Vagina (tissue), 2 donors: ENCODE measurements around the gene TMPRSS4.

Source experiments
- POLR2AphosphoS5 ChIP-seq, 2 donors: sonication (generic); formaldehyde crosslinking; IDR thresholded peaks; one replicate each; pipeline ENCODE4 v1.9.0; 2017; ENCODE audit warnings: antibody characterized with exemption in 2 of 2, mild to moderate bottlenecking in 2 of 2, low read depth in 1 of 2; ENCODE audit not compliant: insufficient read depth in 1 of 2
- TF ChIP-seq, protein P1 (sequence below), 3 experiments: fragments of 450-650 bp in 2 of 3; fragments of 200-600 bp in 1 of 3; sonication (generic) in 1 of 3; IDR thresholded peaks; one replicate each; pipeline ENCODE4 v1.5.1; 2017 to 2019; ENCODE audit warnings: antibody characterized with exemption in 3 of 3, mild to moderate bottlenecking in 2 of 3, moderate library complexity in 2 of 3

DNA sequence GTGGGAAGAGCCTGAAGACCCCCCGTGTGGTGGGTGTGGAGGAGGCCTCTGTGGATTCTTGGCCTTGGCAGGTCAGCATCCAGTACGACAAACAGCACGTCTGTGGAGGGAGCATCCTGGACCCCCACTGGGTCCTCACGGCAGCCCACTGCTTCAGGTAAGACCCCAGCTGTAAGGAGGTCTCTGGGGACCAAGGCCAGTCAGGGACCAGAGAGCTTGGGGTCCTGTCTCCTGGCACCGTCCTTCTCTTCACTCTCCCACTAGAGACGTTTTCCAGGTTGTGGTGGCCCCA, 34.8 kb downstream of the TMPRSS4 start:
- no peak for TF ChIP-seq POLR2AphosphoS5 (IDR thresholded peaks at IDR 0.05; ENCODE audit: insufficient read depth in 1 of 2, low read depth in 1 of 2)
- TF ChIP-seq, protein P1, sequence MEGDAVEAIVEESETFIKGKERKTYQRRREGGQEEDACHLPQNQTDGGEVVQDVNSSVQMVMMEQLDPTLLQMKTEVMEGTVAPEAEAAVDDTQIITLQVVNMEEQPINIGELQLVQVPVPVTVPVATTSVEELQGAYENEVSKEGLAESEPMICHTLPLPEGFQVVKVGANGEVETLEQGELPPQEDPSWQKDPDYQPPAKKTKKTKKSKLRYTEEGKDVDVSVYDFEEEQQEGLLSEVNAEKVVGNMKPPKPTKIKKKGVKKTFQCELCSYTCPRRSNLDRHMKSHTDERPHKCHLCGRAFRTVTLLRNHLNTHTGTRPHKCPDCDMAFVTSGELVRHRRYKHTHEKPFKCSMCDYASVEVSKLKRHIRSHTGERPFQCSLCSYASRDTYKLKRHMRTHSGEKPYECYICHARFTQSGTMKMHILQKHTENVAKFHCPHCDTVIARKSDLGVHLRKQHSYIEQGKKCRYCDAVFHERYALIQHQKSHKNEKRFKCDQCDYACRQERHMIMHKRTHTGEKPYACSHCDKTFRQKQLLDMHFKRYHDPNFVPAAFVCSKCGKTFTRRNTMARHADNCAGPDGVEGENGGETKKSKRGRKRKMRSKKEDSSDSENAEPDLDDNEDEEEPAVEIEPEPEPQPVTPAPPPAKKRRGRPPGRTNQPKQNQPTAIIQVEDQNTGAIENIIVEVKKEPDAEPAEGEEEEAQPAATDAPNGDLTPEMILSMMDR (IDR thresholded peaks at IDR 0.05) = no peak
